Mucosa of descending colon (tissue), 3 donors: ENCODE measurements around the gene EIF2B2. TPM values are rescaled to one million over a fixed set of nuclear protein-coding genes. Genes with fewer than 3 reads are reported as not detected.
A peak's percentile ranks its signal among the peaks of the same experiment; 100 is the strongest.

ENCODE experiments used
- ATAC-seq: fragments of 200-7000 bp; cut with Tn5 transposase; one replicate; pipeline ENCODE4 v1.9.1; 2020; ENCODE audit warnings: mild to moderate bottlenecking, moderate library complexity
- DNase-seq, 3 donors: peaks; one replicate each; pipeline ENCODE4 v3.0.0-alpha.2; 2020
- H3K36me3 ChIP-seq: fragments of 200-600 bp; one replicate; pipeline ENCODE4 v1.8.0; 2021; ENCODE audit warnings: low read depth, mild to moderate bottlenecking
- H3K4me1 ChIP-seq: fragments of 200-600 bp; one replicate; pipeline ENCODE4 v1.8.0; 2021; ENCODE audit warnings: low read depth, mild to moderate bottlenecking
- H3K4me3 ChIP-seq: fragments of 200-600 bp; one replicate; pipeline ENCODE4 v1.8.0; 2021; ENCODE audit warnings: mild to moderate bottlenecking
- H3K9me3 ChIP-seq: fragments of 200-600 bp; one replicate; pipeline ENCODE4 v1.8.0; 2021; ENCODE audit warnings: mild to moderate bottlenecking
- CTCF ChIP-seq: fragments of 200-600 bp; IDR thresholded peaks from one replicate; pipeline ENCODE4 v1.8.0; 2022; ENCODE audit warnings: antibody characterized with exemption, mild to moderate bottlenecking
- intact Hi-C, 2 donors: fragments of 100-400 bp; cut with DNase I in 1 of 2; cut with micrococcal nuclease in 1 of 2; formaldehyde crosslinking; loops; one replicate each; pipeline versions ENCODE4 v1.11.0 to v1.11.1; 2022; cut with DNase I, micrococcal nuclease
- total RNA-seq, 3 donors: library from RNA; stranded (reverse); fragmentation: NEBNext Ultra II Directional in 2 of 3; extraction: Animal tissue kit (Norgen Biotek cat#: 25700) in 2 of 3; gene quantifications; one replicate each; pipeline versions ENCODE4 v1.2.1 to v1.2.4, GENCODE V29; 2021 to 2023
- donor health status: DM: no; HTN: no; CAD: no; lungs with moderate emphysema.
- donor health status: DM: no; HTN: no; CAD: no.
- donor health status: DM: no; HTN: yes; CAD: no.

Gene EIF2B2
- total RNA-seq, 3 donors from 2014 or later, result 40.6 to 50.9 (median 46.3) TPM

- TF ChIP-seq CTCF, result no peak
- ATAC-seq (peak; percentile 3), DNase-seq (peak in 1 of 3 donors; percentile 17)
- peaks cover 16% of the 10 kb centered on the region for H3K4me1 ChIP-seq
- intact Hi-C loops, result loop anchor here in 1 of 2 donors (10.0 kb wide), 1 partner anchor 49 kb away; the partner anchor contains the start of gene PGF
- H3K9me3 ChIP-seq, result no peaks in the 10 kb centered on the region
- peaks cover 10% of the 10 kb centered on the region for H3K36me3 ChIP-seq
- H3K4me3 ChIP-seq, result peak overlapping the region; percentile 87
Measured at GRCh38 chr14:75003250-75004027, 718 bp downstream of the EIF2B2 start.

- H3K9me3 ChIP-seq, result no peaks in the 10 kb centered on the region
- ATAC-seq, result no peak
- no peak for DNase-seq
- no peak for TF ChIP-seq CTCF
- H3K4me1 ChIP-seq, result peaks cover 16% of the 10 kb centered on the region
- intact Hi-C loops, result loop anchor here in 1 of 2 donors (10.0 kb wide), 1 partner anchor 51 kb away; the partner anchor contains the start of gene PGF
- no peak overlapping the region for H3K4me3 ChIP-seq
- H3K36me3 ChIP-seq, result peaks cover 10% of the 10 kb centered on the region
Measured at GRCh38 chr14:75005357-75005756, 2.6 kb downstream of the EIF2B2 start.

- H3K36me3 ChIP-seq, result peaks cover 10% of the 10 kb centered on the region
- no peaks in the 10 kb centered on the region for H3K9me3 ChIP-seq
- intact Hi-C loops, result loop anchor here in 1 of 2 donors (10.0 kb wide), 1 partner anchor 54 kb away; the partner anchor contains the start of gene PGF
- no peak for DNase-seq
- no peak for ATAC-seq
- no peak for TF ChIP-seq CTCF
- H3K4me1 ChIP-seq, result peaks cover 7% of the 10 kb centered on the region
- H3K4me3 ChIP-seq, result no peak overlapping the region
Measured at GRCh38 chr14:75009176-75009575, 6.5 kb downstream of the EIF2B2 start.

GRCh38 chr14:75010472-75011093 is 7.9 kb downstream of the EIF2B2 start:
- Histone ChIP-seq H3K4me1 (no peaks in the 10 kb centered on the region), H3K36me3 (peaks cover 6% of the 10 kb centered on the region)
- no peak for ATAC-seq

More at GRCh38 chr14:75010472-75011093, 7.9 kb downstream of the EIF2B2 start:
- intact Hi-C loops, result no loop called here
- TF ChIP-seq CTCF, result no peak
- no peak overlapping the region for H3K4me3 ChIP-seq
- H3K9me3 ChIP-seq, result no peaks in the 10 kb centered on the region
- no peak for DNase-seq
